ENCODE measurements around the gene KDM7A.

DNA sequence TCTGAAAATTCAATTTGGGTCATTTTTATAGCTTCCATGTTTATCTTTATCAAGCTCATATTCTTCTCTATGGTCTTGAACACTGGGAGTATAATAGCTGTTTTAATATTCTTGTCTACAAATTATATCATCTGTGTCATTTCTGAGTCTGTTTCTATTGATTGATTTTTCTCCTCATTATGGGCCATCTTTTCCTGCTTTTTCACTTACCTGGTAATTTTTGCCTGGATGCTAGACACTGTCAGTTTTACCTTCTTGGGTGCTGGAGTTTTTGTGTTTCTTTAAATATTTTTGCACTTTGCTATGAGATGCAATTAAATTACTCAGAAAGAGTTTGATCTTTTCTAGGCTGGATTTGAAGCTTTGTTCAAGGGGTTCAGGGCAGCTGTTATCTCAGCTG lies 26.8 kb upstream of the KDM7A start:
- no peak for TF ChIP-seq EZH2 (IDR thresholded peaks at IDR 0.05; ENCODE audit: borderline replicate concordance, low read depth, low read length, poor library complexity, severe bottlenecking)
- TF ChIP-seq, protein P1, sequence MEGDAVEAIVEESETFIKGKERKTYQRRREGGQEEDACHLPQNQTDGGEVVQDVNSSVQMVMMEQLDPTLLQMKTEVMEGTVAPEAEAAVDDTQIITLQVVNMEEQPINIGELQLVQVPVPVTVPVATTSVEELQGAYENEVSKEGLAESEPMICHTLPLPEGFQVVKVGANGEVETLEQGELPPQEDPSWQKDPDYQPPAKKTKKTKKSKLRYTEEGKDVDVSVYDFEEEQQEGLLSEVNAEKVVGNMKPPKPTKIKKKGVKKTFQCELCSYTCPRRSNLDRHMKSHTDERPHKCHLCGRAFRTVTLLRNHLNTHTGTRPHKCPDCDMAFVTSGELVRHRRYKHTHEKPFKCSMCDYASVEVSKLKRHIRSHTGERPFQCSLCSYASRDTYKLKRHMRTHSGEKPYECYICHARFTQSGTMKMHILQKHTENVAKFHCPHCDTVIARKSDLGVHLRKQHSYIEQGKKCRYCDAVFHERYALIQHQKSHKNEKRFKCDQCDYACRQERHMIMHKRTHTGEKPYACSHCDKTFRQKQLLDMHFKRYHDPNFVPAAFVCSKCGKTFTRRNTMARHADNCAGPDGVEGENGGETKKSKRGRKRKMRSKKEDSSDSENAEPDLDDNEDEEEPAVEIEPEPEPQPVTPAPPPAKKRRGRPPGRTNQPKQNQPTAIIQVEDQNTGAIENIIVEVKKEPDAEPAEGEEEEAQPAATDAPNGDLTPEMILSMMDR (conservative IDR thresholded peaks at IDR 0.05; ENCODE audit: low read depth, low read length): no peak
